Colonic mucosa (tissue), 4 donors: ENCODE results near the gene HERC4. TPM values are rescaled to one million over a fixed set of nuclear protein-coding genes. Genes with fewer than 3 reads are reported as not detected.

ENCODE experiments used
- DNase-seq: peaks from one replicate; pipeline ENCODE4 v3.0.0-alpha.2; 2020
- H3K27ac ChIP-seq: fragments of 200-600 bp; one replicate; pipeline ENCODE4 v1.8.0; 2021
- H3K27me3 ChIP-seq: fragments of 200-600 bp; one replicate; pipeline ENCODE4 v1.8.0; 2021
- H3K36me3 ChIP-seq: fragments of 200-600 bp; one replicate; pipeline ENCODE4 v1.8.0; 2021
- H3K4me1 ChIP-seq: fragments of 200-600 bp; one replicate; pipeline ENCODE4 v1.8.0; 2021; ENCODE audit warnings: mild to moderate bottlenecking
- H3K4me3 ChIP-seq: fragments of 200-600 bp; one replicate; pipeline ENCODE4 v1.8.0; 2021
- H3K9ac ChIP-seq, 2 donors: one replicate each; pipeline ENCODE4 v1.7.0; 2013; ENCODE audit warnings: control low read depth in 2 of 2, low read depth in 2 of 2, low read length in 2 of 2
- H3K9me3 ChIP-seq: fragments of 200-600 bp; one replicate; pipeline ENCODE4 v1.8.0; 2021
- CTCF ChIP-seq: fragments of 200-600 bp; IDR thresholded peaks from one replicate; pipeline ENCODE4 v1.8.0; 2022; ENCODE audit warnings: antibody characterized with exemption, mild to moderate bottlenecking
- intact Hi-C: fragments of 100-400 bp; cut with DNase I; formaldehyde crosslinking; loops from one replicate; pipeline ENCODE4 v1.14.1; 2022
- total RNA-seq, 2 donors: library from RNA; stranded (reverse); fragmentation: NEBNext Ultra II Directional in 1 of 2; extraction: Animal tissue kit (Norgen Biotek cat#: 25700) in 1 of 2; gene quantifications; one replicate each; pipeline ENCODE4 v1.2.1, GENCODE V29; 2021
- donor health status: healthy.
- donor health status: DM: no; HTN: no; CAD: no.
- donor health status: DM: no; HTN: no; CAD: no.

HERC4 gene
- total RNA-seq, 2 donors from 2014 or later: 35.3 to 51.5 TPM

GRCh38 chr10:68118657-68119056 lies 43.6 kb upstream of the HERC4 start:
- Histone ChIP-seq H3K36me3 (no peaks in the 10 kb centered on the region), H3K9me3 (no peaks in the 10 kb centered on the region), H3K4me1 (no peaks in the 10 kb centered on the region), H3K4me3 (no peak overlapping the region), H3K27me3 (no peaks in the 10 kb centered on the region), H3K9ac (no peak overlapping the region), H3K27ac (no peak overlapping the region)
- intact Hi-C loops: no loop called here
- no peak for TF ChIP-seq CTCF
- DNase-seq: no peak

- Histone ChIP-seq H3K27me3 (no peaks in the 10 kb centered on the region), H3K4me1 (no peaks in the 10 kb centered on the region), H3K9ac (no peak overlapping the region), H3K27ac (no peak overlapping the region), H3K36me3 (no peaks in the 10 kb centered on the region), H3K9me3 (no peaks in the 10 kb centered on the region), H3K4me3 (no peak overlapping the region)
- intact Hi-C loops: no loop called here
- no peak for DNase-seq
- no peak for TF ChIP-seq CTCF
These were observed 37.8 kb upstream of the HERC4 start for GRCh38 chr10:68112837-68113236.

GRCh38 chr10:68111584-68111983 lies 36.5 kb upstream of the HERC4 start:
- no peak for DNase-seq
- H3K9me3 ChIP-seq: no peaks in the 10 kb centered on the region
- H3K27ac ChIP-seq: no peak overlapping the region
- intact Hi-C loops: no loop called here
- H3K27me3 ChIP-seq: no peaks in the 10 kb centered on the region
- no peaks in the 10 kb centered on the region for H3K4me1 ChIP-seq
- H3K4me3 ChIP-seq: no peak overlapping the region
- no peak overlapping the region for H3K9ac ChIP-seq
- no peaks in the 10 kb centered on the region for H3K36me3 ChIP-seq
- no peak for TF ChIP-seq CTCF

GRCh38 chr10:68110027-68110426 lies 34.9 kb upstream of the HERC4 start:
- no peak for TF ChIP-seq CTCF

GRCh38 chr10:68109331-68109730 lies 34.2 kb upstream of the HERC4 start, which contains the start of gene MYPN:
Gene MYPN, plus strand, starts transcription at chr10:68109488. Its CDS starts 11,951 bp downstream, at chr10:68121439.
- no peak for DNase-seq
- Histone ChIP-seq H3K27ac (no peak within 1 kb of the TSS), H3K36me3 (no peaks in the 10 kb centered on the region), H3K9ac (no peak within 1 kb of the TSS), H3K9me3 (no peaks in the 10 kb centered on the region), H3K27me3 (no peaks in the 10 kb centered on the region), H3K4me3 (no peak within 1 kb of the TSS), H3K4me1 (no peaks in the 10 kb centered on the region)
- TF ChIP-seq CTCF: no peak
- intact Hi-C loops: no loop called here

More at GRCh38 chr10:68110027-68110426, 34.9 kb upstream of the HERC4 start:
- no peak overlapping the region for H3K9ac ChIP-seq
- no peak overlapping the region for H3K4me3 ChIP-seq
- no peak overlapping the region for H3K27ac ChIP-seq
- no peaks in the 10 kb centered on the region for H3K36me3 ChIP-seq
- intact Hi-C loops: no loop called here
- no peaks in the 10 kb centered on the region for H3K9me3 ChIP-seq
- DNase-seq: no peak
- no peaks in the 10 kb centered on the region for H3K4me1 ChIP-seq
- H3K27me3 ChIP-seq: no peaks in the 10 kb centered on the region
